Right renal pelvis (tissue), 4 donors: ENCODE measurements around the gene PREB. TPM values are rescaled to one million over a fixed set of nuclear protein-coding genes. Genes with fewer than 3 reads are reported as not detected.
"Not testable (repeated sequence)": the region's sequence is repeated elsewhere in the genome, so short reads cannot be mapped to it uniquely, and the experiment has no call there.

Experiments used
- DNase-seq, 4 donors: peaks; one replicate each; pipeline ENCODE4 v3.0.0-alpha.2; 2013; ENCODE audit warnings: low read depth in 4 of 4, low spot score in 3 of 4, missing footprints in 1 of 4
- polyA plus RNA-seq, 4 donors: library from polyadenylated mRNA; unstranded; fragments of 120-200 nt; gene quantifications; one replicate each; pipeline ENCODE4 v1.2.1, GENCODE V29; 2013; ENCODE audit not compliant: insufficient read length in 4 of 4

PREB gene
- polyA plus RNA-seq, 4 donors, result 46.4 to 56.9 (median 51.4) TPM

DNA sequence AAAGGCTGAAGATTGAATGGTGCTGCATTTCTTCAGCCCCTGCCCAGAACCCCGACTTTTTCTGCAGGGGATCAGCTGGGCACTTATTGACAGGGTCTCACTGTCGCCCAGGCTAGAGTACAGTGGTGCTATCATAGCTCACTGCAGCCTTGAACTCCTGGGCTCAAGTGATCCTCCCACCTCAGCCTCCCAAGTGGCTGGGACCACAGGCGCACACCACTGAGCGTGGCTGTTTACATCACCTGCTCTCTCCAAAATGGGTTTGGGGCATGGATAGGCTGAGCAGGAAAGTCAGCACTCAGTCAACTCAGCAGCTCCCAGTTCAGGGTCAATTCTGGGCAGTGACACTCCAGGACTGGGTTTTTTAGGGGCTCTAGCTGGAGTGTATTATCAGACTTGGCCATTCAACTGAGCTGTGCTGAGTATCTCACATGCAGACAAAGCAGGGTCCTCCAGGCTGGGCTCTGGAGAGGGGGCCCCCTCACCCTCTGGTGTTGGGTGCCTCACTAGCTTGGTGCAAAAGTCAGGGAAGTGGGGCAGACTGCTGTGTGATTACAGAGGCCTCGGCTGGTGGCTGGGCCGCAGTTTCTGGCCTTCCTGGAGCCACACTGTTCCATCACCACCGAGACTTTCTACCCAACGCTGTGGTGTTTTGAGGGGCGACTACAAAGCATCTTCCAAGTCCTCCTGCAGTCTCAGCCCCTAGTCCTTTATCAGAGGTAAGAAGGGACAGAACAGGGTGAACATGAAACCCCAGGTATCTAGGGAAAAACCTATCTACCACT, 6.4 kb downstream of the PREB start:
- DNase-seq, result no peak

GRCh38 chr2:27126252-27126710, 8.2 kb downstream of the PREB start:
- DNase-seq, result no peak

- DNase-seq, result no peak
Observed at GRCh38 chr2:27125104-27125503, 9.3 kb downstream of the PREB start.

- no peak for DNase-seq
Observed at GRCh38 chr2:27123302-27124150, 10.9 kb downstream of the PREB start, which contains the start of gene ABHD1. ABHD1 (plus strand) TSS chr2:27123815; CDS start chr2:27123949, 134 bp downstream.

DNA sequence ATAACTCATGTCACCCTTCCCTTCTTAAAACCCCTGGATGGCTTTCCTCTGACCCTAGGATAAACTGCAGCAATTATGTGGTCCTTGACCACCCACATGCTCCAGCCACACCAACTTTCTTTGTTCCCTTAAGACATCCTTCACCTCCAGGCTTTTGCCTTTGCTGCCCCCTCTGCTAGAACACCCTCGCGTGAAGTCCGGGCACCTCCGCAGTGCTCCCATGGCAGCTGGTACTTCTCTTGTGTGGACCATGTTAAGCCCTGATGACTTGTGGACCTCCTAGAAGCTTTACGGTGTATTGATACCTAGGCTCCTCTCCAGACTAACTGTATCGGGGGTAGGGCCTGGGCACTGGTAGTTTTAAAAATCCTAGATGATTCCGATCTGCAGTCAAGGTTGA, 11.6 kb downstream of the PREB start:
- no peak for DNase-seq

- DNase-seq, result no peak
Observed at GRCh38 chr2:27121906-27122305, 12.5 kb downstream of the PREB start.

DNA sequence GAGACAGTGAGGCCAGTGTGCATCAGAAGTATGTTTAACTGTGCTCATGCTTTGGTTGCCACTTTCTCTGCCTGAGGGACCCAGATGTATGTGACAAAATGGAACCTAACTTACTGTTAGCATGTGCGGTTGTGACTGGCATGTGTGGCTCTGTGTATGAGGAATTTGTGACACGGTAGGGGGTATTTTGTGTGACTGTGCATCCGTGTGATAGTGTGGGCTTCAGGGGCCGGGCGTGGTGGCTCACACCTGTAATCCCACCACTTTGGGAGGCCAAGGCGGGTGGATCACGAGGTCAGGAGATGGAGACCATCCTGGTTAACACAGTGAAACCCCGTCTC, 15.1 kb downstream of the PREB start:
- DNase-seq, result not testable (repeated sequence)

GRCh38 chr2:27118525-27119329, 15.7 kb downstream of the PREB start, which contains the start of gene CGREF1:
CGREF1 (minus strand) TSS chr2:27119128; CDS start chr2:27104366, 14,762 bp downstream.
- no peak for DNase-seq

GRCh38 chr2:27117995-27118524, 16.4 kb downstream of the PREB start:
- DNase-seq, result no peak

- DNase-seq, result no peak
Observed at GRCh38 chr2:27115519-27115918, 18.9 kb downstream of the PREB start.

- DNase-seq, result not testable (repeated sequence)
Observed at GRCh38 chr2:27111392-27112078, 22.9 kb downstream of the PREB start.

DNA sequence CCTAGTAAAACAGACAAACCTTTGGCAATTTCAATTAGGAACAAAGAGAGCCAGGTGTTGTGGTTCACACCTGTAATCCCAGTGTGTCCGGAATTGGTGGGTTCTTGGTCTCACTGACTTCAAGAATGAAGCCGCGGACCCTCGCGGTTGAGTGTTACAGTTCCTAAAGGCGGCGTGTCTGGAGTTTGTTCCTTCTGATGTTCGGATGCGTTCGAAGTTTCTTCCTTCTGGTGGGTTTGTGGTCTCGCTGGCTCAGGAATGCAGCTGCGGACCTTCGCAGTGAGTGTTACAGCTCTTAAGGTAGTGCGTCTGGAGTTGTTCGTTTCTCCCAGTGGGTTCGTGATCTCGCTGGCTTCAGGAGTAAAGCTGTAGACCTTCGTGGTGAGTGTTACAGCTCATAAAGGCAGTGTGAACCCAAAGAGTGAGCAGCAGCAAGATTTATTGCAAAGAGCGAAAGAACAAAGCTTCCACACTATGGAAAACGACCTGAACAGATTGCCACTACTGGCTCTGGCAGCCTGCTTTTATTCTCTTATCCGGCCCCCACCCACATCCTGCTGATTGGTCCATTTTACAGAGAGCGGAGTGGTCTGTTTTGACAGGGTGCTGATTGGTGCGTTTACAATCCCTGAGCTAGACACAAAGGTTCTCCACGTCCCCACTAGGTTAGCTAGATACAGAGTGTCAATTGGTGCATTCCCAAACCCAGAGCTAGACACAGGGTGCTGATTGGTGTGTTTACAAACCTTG, 23.7 kb downstream of the PREB start:
- DNase-seq, result not testable (repeated sequence)

DNA sequence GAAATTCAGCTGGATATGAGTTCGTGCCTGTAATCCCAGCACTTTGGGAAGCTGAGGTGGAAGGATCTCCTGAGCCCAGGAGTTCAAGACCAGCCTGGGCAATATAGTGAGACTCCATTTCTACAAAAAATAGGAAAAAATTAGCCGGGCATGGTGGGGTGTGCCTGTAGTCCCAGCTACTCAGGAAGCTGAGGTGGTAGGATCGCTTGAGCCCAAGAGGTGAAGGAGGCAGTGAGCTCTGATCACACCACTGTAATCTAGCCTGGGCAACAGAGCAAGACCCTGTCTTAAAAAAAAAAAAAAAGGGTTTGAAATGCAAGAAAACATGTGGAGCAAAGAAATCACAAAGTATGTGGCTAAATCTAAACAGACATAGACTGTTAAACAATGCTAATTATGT, 25.4 kb downstream of the PREB start:
- DNase-seq, result no peak

DNA sequence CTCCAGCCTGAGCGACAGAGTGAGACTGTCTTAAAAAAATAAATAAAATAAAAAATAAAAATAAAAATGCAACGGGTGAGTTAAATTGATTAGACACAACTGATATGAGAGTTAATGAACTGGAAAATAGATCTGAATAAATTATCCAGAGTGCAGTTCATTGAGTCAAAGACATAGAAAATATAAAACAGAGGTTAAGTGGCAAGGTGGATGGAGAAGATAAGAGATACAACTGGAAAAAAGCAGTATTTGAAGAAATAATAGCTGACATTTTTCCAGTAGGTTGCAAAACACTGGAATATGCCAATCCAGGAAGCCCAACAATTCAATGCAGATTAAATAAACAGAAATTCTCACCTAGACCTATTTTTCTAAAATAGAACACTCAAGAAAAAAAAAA, 26.2 kb downstream of the PREB start:
- DNase-seq, result no peak

GRCh38 chr2:27105981-27106380, 28.5 kb downstream of the PREB start:
- DNase-seq, result no peak

DNA sequence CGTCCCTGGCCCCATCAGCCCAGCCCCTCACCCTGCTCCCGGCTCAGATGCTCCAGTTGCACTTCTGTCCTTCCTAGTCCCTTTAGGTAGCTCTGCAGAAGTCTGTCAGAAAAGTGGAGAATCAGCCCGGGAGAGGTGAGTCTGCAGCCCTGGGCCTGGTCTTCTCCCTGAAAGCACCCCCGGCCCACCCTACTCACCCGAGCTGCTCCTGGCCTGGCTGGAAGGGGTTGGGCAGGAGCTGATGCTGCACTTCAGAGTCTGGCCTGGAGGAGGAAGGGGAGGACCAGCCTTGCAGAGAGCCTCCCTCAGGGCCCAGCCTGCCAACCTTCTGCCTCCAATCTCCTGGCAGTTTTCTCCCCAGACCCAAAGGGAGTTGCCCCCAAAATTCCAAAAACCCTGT, 32.1 kb downstream of the PREB start:
- DNase-seq, result no peak

- no peak for DNase-seq
Observed at GRCh38 chr2:27100036-27100435, 34.4 kb downstream of the PREB start.

DNA sequence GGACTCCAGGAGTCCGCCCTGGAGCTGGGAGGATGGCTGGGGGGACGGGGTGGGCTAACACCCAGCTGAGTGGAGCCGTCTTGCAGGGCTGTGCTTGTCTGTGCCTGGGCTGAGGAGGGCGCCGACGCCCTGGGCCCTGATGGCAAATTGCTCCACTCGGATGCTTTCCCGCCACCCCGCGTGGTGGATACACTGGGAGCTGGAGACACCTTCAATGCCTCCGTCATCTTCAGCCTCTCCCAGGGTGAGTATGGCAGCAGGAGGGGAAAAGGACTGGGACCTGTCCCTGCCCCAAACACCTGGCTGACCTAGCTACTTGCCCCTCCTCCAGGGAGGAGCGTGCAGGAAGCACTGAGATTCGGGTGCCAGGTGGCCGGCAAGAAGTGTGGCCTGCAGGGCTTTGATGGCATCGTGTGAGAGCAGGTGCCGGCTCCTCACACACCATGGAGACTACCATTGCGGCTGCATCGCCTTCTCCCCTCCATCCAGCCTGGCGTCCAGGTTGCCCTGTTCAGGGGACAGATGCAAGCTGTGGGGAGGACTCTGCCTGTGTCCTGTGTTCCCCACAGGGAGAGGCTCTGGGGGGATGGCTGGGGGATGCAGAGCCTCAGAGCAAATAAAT, 35.0 kb downstream of the PREB start:
- no peak for DNase-seq

GRCh38 chr2:27097341-27097740, 37.1 kb downstream of the PREB start:
- no peak for DNase-seq
